DMS114 treated with DMSO at 0.1 percent for 48 hours (cell line): Measurements from ENCODE around the gene EXOC3L1.

ENCODE experiments used
- DNase-seq: peaks from one replicate; lab custom pipeline; 2025; ENCODE audit not compliant: unreplicated experiment; lab: John Stamatoyannopoulos, UW

The EXOC3L1 gene

GRCh38 chr16:67165121-67166078 is 24.5 kb downstream of the EXOC3L1 start:
- DNase-seq, result no peak

GRCh38 chr16:67164599-67165061 is 25.3 kb downstream of the EXOC3L1 start, which contains the start of gene HSF4:
HSF4 (plus strand) TSS chr16:67164745; CDS start chr16:67164812, 67 bp downstream.
- DNase-seq, result no peak

GRCh38 chr16:67163999-67164558 is 25.9 kb downstream of the EXOC3L1 start:
- DNase-seq, result no peak

- no peak for DNase-seq
Measured at GRCh38 chr16:67163164-67163998, 26.6 kb downstream of the EXOC3L1 start.

GRCh38 chr16:67162506-67163163 is 27.3 kb downstream of the EXOC3L1 start:
- DNase-seq, result peak; percentile 48

- DNase-seq, result no peak
Measured at GRCh38 chr16:67161595-67162058, 28.3 kb downstream of the EXOC3L1 start.

- DNase-seq, result peak; percentile 27
Measured at GRCh38 chr16:67158637-67159600, 31.0 kb downstream of the EXOC3L1 start.

- DNase-seq, result no peak
Measured at GRCh38 chr16:67157892-67158635, 31.9 kb downstream of the EXOC3L1 start.

- DNase-seq, result no peak
Measured at GRCh38 chr16:67157106-67157748, 32.7 kb downstream of the EXOC3L1 start.

GRCh38 chr16:67156143-67156844 is 33.6 kb downstream of the EXOC3L1 start:
- DNase-seq, result no peak

GRCh38 chr16:67155295-67156142 is 34.4 kb downstream of the EXOC3L1 start:
- no peak for DNase-seq

GRCh38 chr16:67154578-67155294 is 35.2 kb downstream of the EXOC3L1 start:
- no peak for DNase-seq

GRCh38 chr16:67151431-67152097 is 38.4 kb downstream of the EXOC3L1 start:
- no peak for DNase-seq

- DNase-seq, result peak; percentile 67
Measured at GRCh38 chr16:67150833-67151396, 39.0 kb downstream of the EXOC3L1 start, which contains the start of gene B3GNT9. B3GNT9 (minus strand) TSS chr16:67150998; CDS start chr16:67150485, 513 bp downstream.
